Neural cell (in vitro differentiated cells): ENCODE results near the gene TADA2B. TPM values are rescaled to one million over a fixed set of nuclear protein-coding genes. Genes with fewer than 3 reads are reported as not detected.

Source experiments
- H2AFZ ChIP-seq: fragments of 200-600, 300-800 bp; sonication (generic), shearing (Covaris generic); 2 replicates; pipeline ENCODE4 v1.6.0; 2014; ENCODE audit warnings: low read depth, mild to moderate bottlenecking, antibody characterized with exemption, low read length, moderate library complexity
- H3F3A ChIP-seq: fragments of 200-600 bp; shearing (Covaris generic); 2 replicates; pipeline ENCODE4 v1.6.1; 2016; ENCODE audit warnings: mild to moderate bottlenecking, moderate library complexity, mixed read lengths, antibody characterized with exemption, low read length; ENCODE audit not compliant: insufficient read depth, poor library complexity, severe bottlenecking
- H3K27ac ChIP-seq: fragments of 200-600, 300-800 bp; sonication (generic), shearing (Covaris generic); 2 replicates; pipeline ENCODE4 v1.5.1; 2014; ENCODE audit warnings: mild to moderate bottlenecking, low read length, moderate library complexity
- H3K27me3 ChIP-seq: fragments of 300-800, 200-600 bp; sonication (generic), shearing (Covaris generic); 2 replicates; pipeline ENCODE4 v1.6.0; 2014; ENCODE audit warnings: mild to moderate bottlenecking, low read depth, low read length, moderate library complexity; ENCODE audit not compliant: insufficient read depth
- H3K36me3 ChIP-seq: fragments of 300-800, 200-600 bp; sonication (generic), shearing (Covaris generic); 2 replicates; pipeline ENCODE4 v1.5.1; 2014; ENCODE audit warnings: mild to moderate bottlenecking, antibody characterized with exemption, low read length, moderate library complexity; ENCODE audit not compliant: insufficient read depth
- H3K4me2 ChIP-seq: fragments of 300-800, 200-600 bp; sonication (generic), shearing (Covaris generic); 2 replicates; pipeline ENCODE4 v1.6.0; 2014; ENCODE audit warnings: mild to moderate bottlenecking, low read length
- H3K4me3 ChIP-seq: fragments of 300-800, 200-600 bp; sonication (generic), shearing (Covaris generic); 2 replicates; pipeline ENCODE4 v1.5.1; 2014; ENCODE audit warnings: mild to moderate bottlenecking, low read length, moderate library complexity
- H3K79me2 ChIP-seq: fragments of 200-600 bp; shearing (Covaris generic); replicated peaks from 2 replicates; pipeline ENCODE4 v1.6.0; 2014; ENCODE audit warnings: mild to moderate bottlenecking, low read length, moderate library complexity; ENCODE audit not compliant: insufficient read depth
- H3K9ac ChIP-seq: fragments of 300-800, 200-600 bp; sonication (generic), shearing (Covaris generic); 2 replicates; pipeline ENCODE4 v1.6.1; 2016; ENCODE audit warnings: mild to moderate bottlenecking, low read length, mixed read lengths
- H3K9me2 ChIP-seq: fragments of 200-600 bp; shearing (Covaris generic); 2 replicates; pipeline ENCODE4 v1.6.1; 2016; ENCODE audit warnings: mild to moderate bottlenecking, low read length, mixed read lengths; ENCODE audit not compliant: insufficient read depth
- H3K9me3 ChIP-seq: fragments of 200-600, 300-800 bp; sonication (generic), shearing (Covaris generic); 2 replicates; pipeline ENCODE4 v1.6.1; 2016; ENCODE audit warnings: mild to moderate bottlenecking, mixed run types, low read length, moderate library complexity, mixed read lengths
- H4K20me1 ChIP-seq: fragments of 200-600 bp; shearing (Covaris generic); 2 replicates; pipeline ENCODE4 v1.6.1; 2016; ENCODE audit warnings: mild to moderate bottlenecking, mixed run types; ENCODE audit not compliant: insufficient read depth
- EP300 ChIP-seq: fragments of 450-650 bp; conservative IDR thresholded peaks from 2 replicates; pipeline ENCODE4 v1.6.1; 2014; ENCODE audit warnings: antibody characterized with exemption, mild to moderate bottlenecking, moderate library complexity; ENCODE audit not compliant: poor library complexity, severe bottlenecking
- EZH2 ChIP-seq: fragments of 200-600, 300-800 bp; shearing (Covaris generic), sonication (generic); IDR thresholded peaks from 2 replicates; pipeline ENCODE4 v1.6.1; 2014; ENCODE audit warnings: antibody characterized with exemption, low read length, borderline replicate concordance, mild to moderate bottlenecking; ENCODE audit not compliant: insufficient read depth, poor library complexity, severe bottlenecking
- MXI1 ChIP-seq: fragments of 450-650 bp; conservative IDR thresholded peaks from 2 replicates; pipeline ENCODE4 v1.6.1; 2014; ENCODE audit warnings: antibody characterized with exemption, mild to moderate bottlenecking; ENCODE audit not compliant: poor library complexity, severe bottlenecking
- POLR2AphosphoS5 ChIP-seq: IDR thresholded peaks from 2 replicates; pipeline ENCODE4 v1.6.1; 2012
- RAD21 ChIP-seq: fragments of 450-650 bp; conservative IDR thresholded peaks from 2 replicates; pipeline ENCODE4 v1.6.1; 2014; ENCODE audit warnings: antibody characterized with exemption, mild to moderate bottlenecking, moderate library complexity
- SMC3 ChIP-seq: fragments of 450-650 bp; conservative IDR thresholded peaks from 2 replicates; pipeline ENCODE4 v1.6.1; 2014; ENCODE audit warnings: antibody characterized with exemption, mild to moderate bottlenecking, moderate library complexity; ENCODE audit not compliant: poor library complexity
- TAF1 ChIP-seq: IDR thresholded peaks from 2 replicates; pipeline ENCODE4 v1.6.1; 2012; ENCODE audit warnings: low read depth
- polyA plus RNA-seq: library from polyadenylated mRNA; depleted of rRNA; stranded (reverse); fragments of >200 nt; gene quantifications from 2 replicates; pipeline ENCODE4 v1.2.3, GENCODE V29; 2014
- TF ChIP-seq, protein P1 (sequence below): fragments of 450-650 bp; IDR thresholded peaks from 2 replicates; pipeline ENCODE4 v1.5.1; 2014; ENCODE audit warnings: antibody characterized with exemption, mild to moderate bottlenecking, moderate library complexity; ENCODE audit not compliant: poor library complexity, severe bottlenecking
- TF ChIP-seq, protein P2 (sequence below): IDR thresholded peaks from 2 replicates; pipeline ENCODE4 v1.6.1; 2012; ENCODE audit warnings: borderline replicate concordance

The TADA2B gene
- polyA plus RNA-seq, 1 donor from 2014 or later: 13.9 TPM

DNA sequence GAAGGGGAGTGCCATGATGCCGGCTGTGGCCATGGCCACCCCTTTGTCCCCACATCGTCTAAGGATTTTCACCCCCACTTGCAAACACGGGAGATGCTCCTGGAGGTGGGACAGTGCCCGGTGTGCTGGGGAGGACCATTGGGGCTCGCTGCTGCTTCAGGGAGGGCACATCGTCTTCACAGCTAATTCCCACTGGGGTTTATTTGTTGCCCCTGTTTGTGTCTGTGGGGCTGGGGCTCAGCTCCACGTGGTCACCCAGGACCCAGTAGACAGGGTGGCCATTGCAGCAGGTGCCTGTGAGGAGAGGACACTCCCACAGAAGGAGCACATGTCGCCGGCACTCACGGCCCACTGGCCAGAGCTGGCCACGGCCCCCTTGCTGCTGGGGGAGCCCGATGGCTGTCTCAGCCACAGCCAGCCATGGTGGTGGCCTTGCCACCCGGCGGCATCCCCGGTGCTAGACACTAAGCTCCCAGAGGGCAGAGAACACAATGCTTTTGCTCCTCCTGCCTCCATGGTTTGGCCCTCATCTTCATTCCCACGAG is 52.5 kb downstream of the TADA2B start:
- no peak overlapping the region for H3K27ac ChIP-seq
- H3K27me3 ChIP-seq: no peaks in the 10 kb centered on the region
- no peak overlapping the region for H3K4me2 ChIP-seq
- H3K79me2 ChIP-seq: no peaks in the 10 kb centered on the region
- no peaks in the 10 kb centered on the region for H4K20me1 ChIP-seq
- H3K4me3 ChIP-seq: no peak overlapping the region
- no peaks in the 10 kb centered on the region for H3K9me2 ChIP-seq
- H3K36me3 ChIP-seq: no peaks in the 10 kb centered on the region
- TF ChIP-seq EZH2: no peak
- TF ChIP-seq TAF1: no peak
- no peak for TF ChIP-seq EP300
- no peak for TF ChIP-seq MXI1
- no peaks in the 10 kb centered on the region for H3K9me3 ChIP-seq
- H3K9ac ChIP-seq: no peak overlapping the region
- no peak overlapping the region for H2AFZ ChIP-seq
- no peaks in the 10 kb centered on the region for H3F3A ChIP-seq

DNA sequence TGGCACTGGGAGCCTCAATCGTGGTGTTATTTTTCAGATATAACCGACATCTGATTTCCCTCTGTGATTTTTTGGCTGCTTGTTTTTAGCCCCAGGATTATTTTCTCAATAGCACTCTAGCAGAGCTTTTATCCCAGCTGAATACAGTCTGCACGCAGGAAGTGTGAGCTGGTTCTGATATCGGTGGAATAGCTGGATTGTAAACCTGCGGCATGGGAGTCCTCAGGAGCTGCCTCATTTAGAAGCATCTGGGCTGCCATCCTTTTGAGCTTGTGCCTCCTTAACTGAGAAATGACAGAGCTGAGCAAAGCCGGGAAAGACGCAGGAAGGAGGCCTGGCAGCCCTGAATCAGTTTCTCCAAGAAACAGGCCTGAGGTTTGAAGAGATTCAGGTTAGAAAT is 53.1 kb downstream of the TADA2B start:
- Histone ChIP-seq H3K9me3 (no peaks in the 10 kb centered on the region), H3K4me3 (no peak overlapping the region), H3K4me2 (no peak overlapping the region), H3K27ac (no peak overlapping the region), H4K20me1 (no peaks in the 10 kb centered on the region), H3K9ac (no peak overlapping the region), H3K79me2 (no peaks in the 10 kb centered on the region), H3K9me2 (no peaks in the 10 kb centered on the region), H3F3A (no peaks in the 10 kb centered on the region), H2AFZ (no peak overlapping the region), H3K27me3 (no peaks in the 10 kb centered on the region), H3K36me3 (no peaks in the 10 kb centered on the region)
- no peak for TF ChIP-seq POLR2AphosphoS5
- TF ChIP-seq MXI1: no peak
- no peak for TF ChIP-seq EZH2
- no peak for TF ChIP-seq RAD21
- TF ChIP-seq, protein P1, sequence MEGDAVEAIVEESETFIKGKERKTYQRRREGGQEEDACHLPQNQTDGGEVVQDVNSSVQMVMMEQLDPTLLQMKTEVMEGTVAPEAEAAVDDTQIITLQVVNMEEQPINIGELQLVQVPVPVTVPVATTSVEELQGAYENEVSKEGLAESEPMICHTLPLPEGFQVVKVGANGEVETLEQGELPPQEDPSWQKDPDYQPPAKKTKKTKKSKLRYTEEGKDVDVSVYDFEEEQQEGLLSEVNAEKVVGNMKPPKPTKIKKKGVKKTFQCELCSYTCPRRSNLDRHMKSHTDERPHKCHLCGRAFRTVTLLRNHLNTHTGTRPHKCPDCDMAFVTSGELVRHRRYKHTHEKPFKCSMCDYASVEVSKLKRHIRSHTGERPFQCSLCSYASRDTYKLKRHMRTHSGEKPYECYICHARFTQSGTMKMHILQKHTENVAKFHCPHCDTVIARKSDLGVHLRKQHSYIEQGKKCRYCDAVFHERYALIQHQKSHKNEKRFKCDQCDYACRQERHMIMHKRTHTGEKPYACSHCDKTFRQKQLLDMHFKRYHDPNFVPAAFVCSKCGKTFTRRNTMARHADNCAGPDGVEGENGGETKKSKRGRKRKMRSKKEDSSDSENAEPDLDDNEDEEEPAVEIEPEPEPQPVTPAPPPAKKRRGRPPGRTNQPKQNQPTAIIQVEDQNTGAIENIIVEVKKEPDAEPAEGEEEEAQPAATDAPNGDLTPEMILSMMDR: no peak
- TF ChIP-seq SMC3: no peak
- TF ChIP-seq EP300: no peak
- TF ChIP-seq, protein P2, sequence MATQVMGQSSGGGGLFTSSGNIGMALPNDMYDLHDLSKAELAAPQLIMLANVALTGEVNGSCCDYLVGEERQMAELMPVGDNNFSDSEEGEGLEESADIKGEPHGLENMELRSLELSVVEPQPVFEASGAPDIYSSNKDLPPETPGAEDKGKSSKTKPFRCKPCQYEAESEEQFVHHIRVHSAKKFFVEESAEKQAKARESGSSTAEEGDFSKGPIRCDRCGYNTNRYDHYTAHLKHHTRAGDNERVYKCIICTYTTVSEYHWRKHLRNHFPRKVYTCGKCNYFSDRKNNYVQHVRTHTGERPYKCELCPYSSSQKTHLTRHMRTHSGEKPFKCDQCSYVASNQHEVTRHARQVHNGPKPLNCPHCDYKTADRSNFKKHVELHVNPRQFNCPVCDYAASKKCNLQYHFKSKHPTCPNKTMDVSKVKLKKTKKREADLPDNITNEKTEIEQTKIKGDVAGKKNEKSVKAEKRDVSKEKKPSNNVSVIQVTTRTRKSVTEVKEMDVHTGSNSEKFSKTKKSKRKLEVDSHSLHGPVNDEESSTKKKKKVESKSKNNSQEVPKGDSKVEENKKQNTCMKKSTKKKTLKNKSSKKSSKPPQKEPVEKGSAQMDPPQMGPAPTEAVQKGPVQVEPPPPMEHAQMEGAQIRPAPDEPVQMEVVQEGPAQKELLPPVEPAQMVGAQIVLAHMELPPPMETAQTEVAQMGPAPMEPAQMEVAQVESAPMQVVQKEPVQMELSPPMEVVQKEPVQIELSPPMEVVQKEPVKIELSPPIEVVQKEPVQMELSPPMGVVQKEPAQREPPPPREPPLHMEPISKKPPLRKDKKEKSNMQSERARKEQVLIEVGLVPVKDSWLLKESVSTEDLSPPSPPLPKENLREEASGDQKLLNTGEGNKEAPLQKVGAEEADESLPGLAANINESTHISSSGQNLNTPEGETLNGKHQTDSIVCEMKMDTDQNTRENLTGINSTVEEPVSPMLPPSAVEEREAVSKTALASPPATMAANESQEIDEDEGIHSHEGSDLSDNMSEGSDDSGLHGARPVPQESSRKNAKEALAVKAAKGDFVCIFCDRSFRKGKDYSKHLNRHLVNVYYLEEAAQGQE: no peak
- no peak for TF ChIP-seq TAF1
